Keratinocyte (primary cell): Measurements from ENCODE around the gene RYR1. TPM values are rescaled to one million over a fixed set of nuclear protein-coding genes. Genes with fewer than 3 reads are reported as not detected.

Experiments
- DNase-seq: peaks from one replicate; pipeline ENCODE4 v3.0.0-alpha.2; 2011; ENCODE audit warnings: low read depth, missing footprints, low spot score
- FAIRE-seq: peaks from 2 replicates; lab custom pipeline; 2011; peaks lifted over from hg19 to GRCh38; lab: Jason Lieb, UNC
- H2AFZ ChIP-seq: 2 replicates; pipeline ENCODE4 v1.6.0; 2012; ENCODE audit warnings: low read length, control low read depth, inconsistent platforms; ENCODE audit not compliant: control insufficient read depth
- H3K27ac ChIP-seq: 2 replicates; pipeline ENCODE4 v1.5.1; 2011; ENCODE audit warnings: low read length; ENCODE audit not compliant: control insufficient read depth, insufficient read depth
- H3K27me3 ChIP-seq: 3 replicates; pipeline ENCODE4 v1.6.0; 2011; ENCODE audit warnings: low read length; ENCODE audit not compliant: control insufficient read depth, insufficient read depth; ENCODE audit errors: extremely low read depth
- H3K36me3 ChIP-seq, 2 experiments: 2 replicates in 1 of 2; 3 replicates in 1 of 2; pipeline ENCODE4 v1.5.1; 2011; ENCODE audit warnings: low read length in 2 of 2, mild to moderate bottlenecking in 1 of 2; ENCODE audit not compliant: control insufficient read depth in 2 of 2, insufficient read depth in 2 of 2; ENCODE audit errors: extremely low read depth in 1 of 2
- H3K4me1 ChIP-seq: 3 replicates; pipeline ENCODE4 v1.5.1; 2011; ENCODE audit warnings: low read length; ENCODE audit not compliant: control insufficient read depth, insufficient read depth; ENCODE audit errors: extremely low read depth
- H3K4me2 ChIP-seq: 3 replicates; pipeline ENCODE4 v1.6.0; 2011; ENCODE audit warnings: low read depth, low read length; ENCODE audit not compliant: control insufficient read depth, insufficient read depth; ENCODE audit errors: extremely low read depth
- H3K4me3 ChIP-seq, 3 experiments: fragments of 200-600 bp in 1 of 3; sonication (generic) in 1 of 3; 2 replicates in 2 of 3; 3 replicates in 1 of 3; pipeline ENCODE4 v1.5.1; 2011 to 2016; ENCODE audit warnings: low read length in 3 of 3, mild to moderate bottlenecking in 3 of 3, control low read depth in 2 of 3, inconsistent platforms in 1 of 3, low read depth in 1 of 3, mixed read lengths in 1 of 3, mixed run types in 1 of 3, moderate library complexity in 1 of 3; ENCODE audit not compliant: control insufficient read depth in 2 of 3, insufficient read depth in 2 of 3; ENCODE audit errors: extremely low read depth in 1 of 3
- H3K79me2 ChIP-seq: 2 replicates; pipeline ENCODE4 v1.6.0; 2012; ENCODE audit warnings: low read length; ENCODE audit not compliant: control insufficient read depth, insufficient read depth
- H3K9ac ChIP-seq: 3 replicates; pipeline ENCODE4 v1.6.0; 2011; ENCODE audit warnings: low read length; ENCODE audit not compliant: control insufficient read depth, insufficient read depth; ENCODE audit errors: extremely low read depth
- H3K9me1 ChIP-seq: 3 replicates; pipeline ENCODE4 v1.6.0; 2011; ENCODE audit warnings: low read length; ENCODE audit not compliant: control insufficient read depth, insufficient read depth; ENCODE audit errors: extremely low read depth
- H3K9me3 ChIP-seq: 2 replicates; pipeline ENCODE4 v1.5.1; 2012; ENCODE audit warnings: low read depth, low read length; ENCODE audit not compliant: control insufficient read depth
- H4K20me1 ChIP-seq: 3 replicates; pipeline ENCODE4 v1.6.0; 2011; ENCODE audit warnings: low read length; ENCODE audit not compliant: control insufficient read depth, insufficient read depth; ENCODE audit errors: extremely low read depth
- CTCF ChIP-seq, 3 experiments: IDR thresholded peaks in 1 of 3; conservative IDR thresholded peaks in 1 of 3; optimal IDR thresholded peaks in 1 of 3; 2 replicates in 2 of 3; 3 replicates in 1 of 3; pipeline versions ENCODE3 to v1.5.1; 2011; ENCODE audit warnings: low read length in 3 of 3, mild to moderate bottlenecking in 3 of 3, moderate library complexity in 2 of 3, control low read depth in 1 of 3, inconsistent platforms in 1 of 3; ENCODE audit not compliant: insufficient read depth in 2 of 3; ENCODE audit errors: extremely low read depth in 1 of 3
- EZH2 ChIP-seq: IDR thresholded peaks from one replicate; pipeline ENCODE4 v1.6.1; 2012; ENCODE audit warnings: inconsistent platforms, mild to moderate bottlenecking, low read length, moderate library complexity
- dilution Hi-C: fragments of 300-500 bp; cut with MboI; formaldehyde crosslinking; loops from one replicate; pipeline ENCODE4 v1.7.0; 2020; ENCODE audit warnings: low sequenced_read_pairs; ENCODE audit not compliant: extremely low pct_ligation_motif_present
- polyA plus RNA-seq, 5 experiments: library from polyadenylated mRNA; depleted of rRNA in 3 of 5; stranded (reverse) in 3 of 5; stranded (forward) in 1 of 5; unstranded in 1 of 5; fragments of >200 nt; gene quantifications; 1 replicate in 1 of 5; 2 replicates in 3 of 5; 3 replicates in 1 of 5; pipeline versions ENCODE4 v1.2.1 to v1.2.3, GENCODE V29; 2011 to 2012; ENCODE audit warnings: missing spikeins in 2 of 5, low read depth in 1 of 5, low replicate concordance in 1 of 5

The RYR1 gene
- polyA plus RNA-seq, 1 donor (not counting 4 experiments of a cell fraction or from before 2014, with no cell fraction given) = 0.41 TPM

- Histone ChIP-seq H3K4me3 (no peak overlapping the region), H3K9me3 (no peaks in the 10 kb centered on the region), H3K4me2 (no peak overlapping the region), H3K27me3 (no peaks in the 10 kb centered on the region), H3K36me3 (no peaks in the 10 kb centered on the region), H4K20me1 (no peaks in the 10 kb centered on the region), H3K4me1 (no peaks in the 10 kb centered on the region), H3K9me1 (no peaks in the 10 kb centered on the region), H3K79me2 (no peaks in the 10 kb centered on the region), H3K9ac (no peak overlapping the region), H2AFZ (no peak overlapping the region), H3K27ac (no peak overlapping the region)
- TF ChIP-seq CTCF (optimal IDR thresholded peaks at IDR 0.05 in 1 of 3, IDR thresholded peaks at IDR 0.05 in 1 of 3, conservative IDR thresholded peaks at IDR 0.05 in 1 of 3; ENCODE audit: extremely low read depth in 1 of 3, insufficient read depth in 2 of 3, low read length in 3 of 3) = no peak
- no peak for TF ChIP-seq EZH2
- dilution Hi-C loops = no loop called here
- FAIRE-seq = no peak
- no peak for DNase-seq
Measured at GRCh38 chr19:38466050-38466449, 32.6 kb downstream of the RYR1 start.

- Histone ChIP-seq H3K4me3 (no peak overlapping the region), H3K36me3 (no peaks in the 10 kb centered on the region), H3K27ac (no peak overlapping the region), H2AFZ (no peak overlapping the region), H4K20me1 (no peaks in the 10 kb centered on the region), H3K4me1 (no peaks in the 10 kb centered on the region), H3K9me3 (no peaks in the 10 kb centered on the region), H3K9me1 (no peaks in the 10 kb centered on the region), H3K4me2 (no peak overlapping the region), H3K79me2 (no peaks in the 10 kb centered on the region), H3K27me3 (no peaks in the 10 kb centered on the region), H3K9ac (no peak overlapping the region)
- DNase-seq (no peak), FAIRE-seq (no peak)
- dilution Hi-C loops = no loop called here
- TF ChIP-seq EZH2 (no peak), CTCF (optimal IDR thresholded peaks at IDR 0.05 in 1 of 3, IDR thresholded peaks at IDR 0.05 in 1 of 3, conservative IDR thresholded peaks at IDR 0.05 in 1 of 3; ENCODE audit: extremely low read depth in 1 of 3, insufficient read depth in 2 of 3, low read length in 3 of 3) (no peak)
Measured at GRCh38 chr19:38467541-38468525, 34.3 kb downstream of the RYR1 start.
